Activated CD4-positive, alpha-beta T cell treated with anti-CD3 and anti-CD28 coated beads for 36 hours (primary cell): ENCODE data around the gene ENDOD1. TPM values are rescaled to one million over a fixed set of nuclear protein-coding genes. Genes with fewer than 3 reads are reported as not detected.

ENCODE experiments used
- ATAC-seq: fragments of 200-7000 bp; cut with Tn5 transposase; one replicate; pipeline ENCODE4 v1.10.0; 2021; ENCODE audit warnings: mild to moderate bottlenecking, moderate library complexity
- CTCF ChIA-PET: fragments of 350-600 bp; sonication (Branson Sonifier 250); formaldehyde crosslinking; loops from one replicate; lab custom pipeline; 2021; ENCODE audit warnings: antibody characterized with exemption; lab: Charles Lee
- POLR2A ChIA-PET: fragments of 350-600 bp; sonication (Branson Sonifier 250); formaldehyde crosslinking; loops from one replicate; lab custom pipeline; 2021; ENCODE audit warnings: antibody characterized with exemption, inconsistent platforms; lab: Charles Lee
- DNase-seq: peaks from one replicate; pipeline ENCODE4 v3.0.0-alpha.2; 2020
- H3K27ac Mint-ChIP-seq: one replicate; pipeline ENCODE4 v1.8.0; 2021; ENCODE audit warnings: mixed read lengths
- H3K27me3 Mint-ChIP-seq: one replicate; pipeline ENCODE4 v1.8.0; 2021; ENCODE audit warnings: mixed read lengths
- H3K36me3 Mint-ChIP-seq: one replicate; pipeline ENCODE4 v1.8.0; 2021; ENCODE audit warnings: low read depth, mixed read lengths
- H3K4me1 Mint-ChIP-seq: one replicate; pipeline ENCODE4 v1.8.0; 2021; ENCODE audit warnings: mixed read lengths
- H3K4me3 Mint-ChIP-seq: one replicate; pipeline ENCODE4 v1.8.0; 2021; ENCODE audit warnings: mild to moderate bottlenecking, moderate library complexity, mixed read lengths
- H3K9me3 Mint-ChIP-seq: one replicate; pipeline ENCODE4 v1.8.0; 2021; ENCODE audit warnings: low read depth, mixed read lengths
- intact Hi-C, 2 experiments: fragments of 100-400 bp; cut with DNase I in 1 of 2; cut with micrococcal nuclease in 1 of 2; formaldehyde crosslinking; loops; one replicate each; pipeline versions ENCODE4 v1.14.2 to v1.15.1; 2022 to 2024; cut with DNase I, micrococcal nuclease
- total RNA-seq, 2 experiments: library from RNA; stranded (reverse); gene quantifications; one replicate each; pipeline ENCODE4 v1.2.3, GENCODE V29; 2021

Gene ENDOD1
- total RNA-seq, 2 experiments from 2014 or later = 11.1 to 13.1 TPM

GRCh38 chr11:95150956-95151684 lies 61.5 kb downstream of the ENDOD1 start:
- H3K27ac Mint-ChIP-seq = peak overlapping the region; percentile 87
- H3K9me3 Mint-ChIP-seq = no peaks in the 10 kb centered on the region
- H3K36me3 Mint-ChIP-seq = no peaks in the 10 kb centered on the region
- peak overlapping the region; percentile 83 for H3K4me3 Mint-ChIP-seq
- H3K27me3 Mint-ChIP-seq = peaks cover 3% of the 10 kb centered on the region
- ATAC-seq (peak; percentile 88), DNase-seq (peak; percentile 96)
- ChIA-PET CTCF (interaction anchor here (0.7 to 9.6 kb wide), 30 partner anchors 11 to 639 kb away, joined by 3 to 139 read pairs (median 4); partner anchors contain the start of genes CEP57, CWC15, KDM4D and SESN3), POLR2A (interaction anchor here (0.7 kb wide), 1 partner anchor 639 kb away, joined by 3 read pairs; the partner anchor contains the start of genes CEP57 and FAM76B)
- peaks cover 36% of the 10 kb centered on the region for H3K4me1 Mint-ChIP-seq
- intact Hi-C loops = loop anchor here (1.0 to 10.0 kb wide), 20 partner anchors 60 to 1276 kb away; partner anchors contain the start of genes CWC15 (in 2 of the 2), KDM4D (in 2 of the 2), CEP57 (in 1 of the 2) and ENDOD1 (in 1 of the 2)

- ATAC-seq (peak; percentile 23), DNase-seq (peak; percentile 49)
- H3K4me1 Mint-ChIP-seq = peaks cover 42% of the 10 kb centered on the region
- CTCF ChIA-PET = interaction anchor here (0.7 to 9.6 kb wide), 34 partner anchors 9 to 1190 kb away, joined by 3 to 139 read pairs (median 5); partner anchors contain the start of genes CEP57, CWC15, KDM4D and MAML2
- H3K4me3 Mint-ChIP-seq = peak overlapping the region; percentile 83
- H3K36me3 Mint-ChIP-seq = no peaks in the 10 kb centered on the region
- peaks cover 1% of the 10 kb centered on the region for H3K9me3 Mint-ChIP-seq
- H3K27me3 Mint-ChIP-seq = no peaks in the 10 kb centered on the region
- POLR2A ChIA-PET = interaction anchor here (0.6 to 1.3 kb wide), 9 partner anchors 68 to 637 kb away, joined by 3 to 6 read pairs (median 4); partner anchors contain the start of genes CEP57, FAM76B and SESN3
- intact Hi-C loops = loop anchor here (1.0 to 10.0 kb wide), 6 partner anchors 78 to 1274 kb away; partner anchors contain the start of gene SESN3 (in 1 of the 2)
- peak overlapping the region; percentile 96 for H3K27ac Mint-ChIP-seq
Observed at GRCh38 chr11:95152876-95153856, 63.5 kb downstream of the ENDOD1 start.

GRCh38 chr11:95153857-95154246 lies 64.2 kb downstream of the ENDOD1 start:
- H3K27me3 Mint-ChIP-seq = no peaks in the 10 kb centered on the region
- ChIA-PET POLR2A (interaction anchor here (0.6 to 1.3 kb wide), 6 partner anchors 77 to 402 kb away, joined by 3 to 4 read pairs (median 4); partner anchors contain the start of gene SESN3), CTCF (interaction anchor here (0.7 to 9.6 kb wide), 31 partner anchors 8 to 1272 kb away, joined by 3 to 139 read pairs (median 5); partner anchors contain the start of genes MAML2, SESN3 and SRSF8)
- intact Hi-C loops = loop anchor here (1.0 to 10.0 kb wide), 6 partner anchors 77 to 1273 kb away; partner anchors contain the start of gene SESN3 (in 1 of the 2)
- DNase-seq (no peak), ATAC-seq (no peak)
- peak overlapping the region; percentile 96 for H3K27ac Mint-ChIP-seq
- no peaks in the 10 kb centered on the region for H3K36me3 Mint-ChIP-seq
- H3K4me3 Mint-ChIP-seq = peak overlapping the region; percentile 83
- peaks cover 4% of the 10 kb centered on the region for H3K9me3 Mint-ChIP-seq
- H3K4me1 Mint-ChIP-seq = peaks cover 45% of the 10 kb centered on the region

- H3K9me3 Mint-ChIP-seq = peaks cover 4% of the 10 kb centered on the region
- no peak overlapping the region for H3K27ac Mint-ChIP-seq
- H3K36me3 Mint-ChIP-seq = no peaks in the 10 kb centered on the region
- DNase-seq (peak; percentile 81), ATAC-seq (no peak)
- intact Hi-C loops = loop anchor here (5.0 to 10.0 kb wide), 4 partner anchors 193 to 1273 kb away; no protein-coding TSS in a partner anchor
- H3K27me3 Mint-ChIP-seq = no peaks in the 10 kb centered on the region
- ChIA-PET POLR2A (interaction anchor here (0.6 to 0.7 kb wide), 2 partner anchors 196 to 435 kb away, joined by 3 read pairs; no protein-coding TSS in a partner anchor), CTCF (interaction anchor here (0.7 to 9.6 kb wide), 35 partner anchors 10 to 1272 kb away, joined by 3 to 139 read pairs (median 4); partner anchors contain the start of genes SESN3 and SRSF8)
- H3K4me1 Mint-ChIP-seq = peaks cover 45% of the 10 kb centered on the region
- no peak overlapping the region for H3K4me3 Mint-ChIP-seq
Observed at GRCh38 chr11:95154514-95154913, 64.9 kb downstream of the ENDOD1 start.

DNA sequence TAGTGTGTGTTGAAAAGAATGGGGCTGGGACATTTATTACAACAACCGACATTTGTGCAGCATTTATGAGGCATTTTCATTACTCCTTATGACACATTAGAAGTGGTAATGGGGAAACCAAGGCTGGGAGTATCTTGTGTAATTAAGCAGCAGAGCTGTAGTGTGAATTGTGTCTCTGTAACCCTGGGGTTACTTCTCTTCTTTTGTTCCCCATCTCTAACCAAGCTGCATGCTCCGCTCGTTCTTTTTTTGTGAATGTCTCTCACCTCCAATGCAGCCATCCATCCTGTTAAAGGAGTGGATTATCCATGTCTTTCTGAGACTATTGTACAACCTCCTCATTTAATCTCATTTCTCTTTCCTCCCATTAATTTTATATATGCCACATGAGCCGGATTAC lies 65.7 kb downstream of the ENDOD1 start:
- Mint-ChIP-seq H3K4me1 (peaks cover 45% of the 10 kb centered on the region), H3K4me3 (no peak overlapping the region), H3K9me3 (peaks cover 4% of the 10 kb centered on the region), H3K27ac (no peak overlapping the region), H3K27me3 (no peaks in the 10 kb centered on the region), H3K36me3 (no peaks in the 10 kb centered on the region)
- CTCF ChIA-PET = interaction anchor here (0.9 to 9.6 kb wide), 22 partner anchors 9 to 1271 kb away, joined by 3 to 139 read pairs (median 4); partner anchors contain the start of gene SESN3
- intact Hi-C loops = loop anchor here in 1 of 2 experiments (10.0 kb wide), 1 partner anchor 219 kb away; no protein-coding TSS in a partner anchor
- POLR2A ChIA-PET = no interaction called here
- DNase-seq (no peak), ATAC-seq (no peak)

- H3K4me3 Mint-ChIP-seq = no peak overlapping the region
- no peak for ATAC-seq
- H3K36me3 Mint-ChIP-seq = no peaks in the 10 kb centered on the region
- POLR2A ChIA-PET = no interaction called here
- DNase-seq = no peak
- intact Hi-C loops = loop anchor here in 1 of 2 experiments (10.0 kb wide), 1 partner anchor 219 kb away; no protein-coding TSS in a partner anchor
- no peak overlapping the region for H3K27ac Mint-ChIP-seq
- H3K4me1 Mint-ChIP-seq = peaks cover 45% of the 10 kb centered on the region
- no peaks in the 10 kb centered on the region for H3K27me3 Mint-ChIP-seq
- H3K9me3 Mint-ChIP-seq = peaks cover 4% of the 10 kb centered on the region
- CTCF ChIA-PET = interaction anchor here (1.0 to 9.6 kb wide), 7 partner anchors 25 to 609 kb away, joined by 3 to 139 read pairs (median 6); no protein-coding TSS in a partner anchor
Observed at GRCh38 chr11:95156133-95156721, 66.6 kb downstream of the ENDOD1 start.

DNA sequence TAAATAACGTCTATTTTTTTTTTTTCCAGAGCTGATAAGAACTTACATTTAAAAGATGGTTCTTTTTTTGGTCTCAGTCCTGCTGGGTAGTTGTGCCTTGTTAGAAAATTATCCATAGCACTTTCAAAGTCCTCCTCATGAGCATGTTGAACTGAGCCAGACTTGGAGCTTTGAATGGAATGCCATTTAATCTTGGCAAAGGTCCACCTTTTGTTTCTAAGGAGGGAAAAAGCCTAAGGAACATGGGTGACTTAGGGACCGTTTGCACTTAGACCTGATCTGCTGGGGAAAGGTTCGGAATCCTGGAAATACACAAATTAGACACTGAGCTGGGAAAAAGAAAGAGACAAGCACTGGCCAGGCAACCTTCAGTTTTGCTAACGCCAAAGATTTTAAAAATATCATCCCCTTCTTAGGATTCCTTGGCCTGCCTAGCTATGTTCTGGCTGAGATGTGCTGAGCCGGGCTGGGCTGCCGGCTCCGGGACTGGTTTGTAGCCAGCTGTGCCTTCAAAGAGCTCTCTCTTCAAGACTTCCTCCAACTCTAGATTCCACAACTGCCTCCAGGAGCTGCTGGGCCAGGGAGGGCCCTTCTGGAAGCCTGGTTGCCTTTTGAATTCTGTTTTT lies 67.4 kb downstream of the ENDOD1 start:
- Mint-ChIP-seq H3K27me3 (no peaks in the 10 kb centered on the region), H3K36me3 (no peaks in the 10 kb centered on the region), H3K4me3 (no peak overlapping the region), H3K9me3 (peaks cover 4% of the 10 kb centered on the region), H3K27ac (no peak overlapping the region), H3K4me1 (peaks cover 39% of the 10 kb centered on the region)
- DNase-seq = no peak
- no peak for ATAC-seq
- POLR2A ChIA-PET = no interaction called here
- intact Hi-C loops = loop anchor here in 1 of 2 experiments (10.0 kb wide), 1 partner anchor 218 kb away; no protein-coding TSS in a partner anchor
- CTCF ChIA-PET = interaction anchor here (0.9 to 9.6 kb wide), 9 partner anchors 11 to 608 kb away, joined by 3 to 139 read pairs (median 5); partner anchors contain the start of gene SESN3

- peak; percentile 39 for ATAC-seq
- H3K9me3 Mint-ChIP-seq = peaks cover 4% of the 10 kb centered on the region
- intact Hi-C loops = loop anchor here in 1 of 2 experiments (10.0 kb wide), 1 partner anchor 217 kb away; no protein-coding TSS in a partner anchor
- peak; percentile 44 for DNase-seq
- peak overlapping the region; percentile 69 for H3K27ac Mint-ChIP-seq
- H3K4me3 Mint-ChIP-seq = no peak overlapping the region
- POLR2A ChIA-PET = no interaction called here
- peaks cover 39% of the 10 kb centered on the region for H3K4me1 Mint-ChIP-seq
- CTCF ChIA-PET = interaction anchor here (0.9 to 9.6 kb wide), 10 partner anchors 10 to 607 kb away, joined by 3 to 139 read pairs (median 6); partner anchors contain the start of gene SESN3
- H3K36me3 Mint-ChIP-seq = peaks cover 2% of the 10 kb centered on the region
- no peaks in the 10 kb centered on the region for H3K27me3 Mint-ChIP-seq
Observed at GRCh38 chr11:95157824-95158223, 68.2 kb downstream of the ENDOD1 start.

DNA sequence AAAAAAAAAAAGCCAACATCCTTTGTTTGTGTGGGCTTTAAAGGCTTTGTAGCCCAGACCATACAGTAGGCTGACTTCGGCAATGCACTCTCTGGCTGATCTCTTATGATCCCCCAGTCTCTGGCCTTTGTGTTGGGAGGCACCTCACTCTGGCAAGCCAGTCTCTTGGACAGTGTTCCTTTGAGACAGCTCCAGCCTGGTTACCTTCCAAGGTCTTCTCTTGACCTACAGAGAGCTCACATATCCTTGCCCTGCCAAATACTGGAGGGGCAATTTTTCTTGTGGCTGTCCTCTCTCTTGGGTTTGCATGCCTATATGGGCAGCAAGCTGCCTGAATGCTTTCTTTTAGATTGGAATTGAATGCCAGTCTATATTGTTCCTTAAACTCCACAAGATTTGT lies 71.6 kb downstream of the ENDOD1 start:
- Mint-ChIP-seq H3K4me1 (peaks cover 35% of the 10 kb centered on the region), H3K9me3 (peaks cover 4% of the 10 kb centered on the region), H3K36me3 (peaks cover 4% of the 10 kb centered on the region), H3K27ac (peak overlapping the region; percentile 2), H3K27me3 (no peaks in the 10 kb centered on the region), H3K4me3 (no peak overlapping the region)
- intact Hi-C loops = no loop called here
- POLR2A ChIA-PET = no interaction called here
- ATAC-seq (no peak), DNase-seq (no peak)
- CTCF ChIA-PET = interaction anchor here (1.0 to 1.2 kb wide), 2 partner anchors 544 to 571 kb away, joined by 4 to 5 read pairs; no protein-coding TSS in a partner anchor
